A549 (cell line): Measurements from ENCODE around the gene MAP3K2. TPM values are rescaled to one million over a fixed set of nuclear protein-coding genes. Genes with fewer than 3 reads are reported as not detected.
A peak's percentile ranks its signal among the peaks of the same experiment; 100 is the strongest.

Experiments used
- ATOH8 ChIP-seq: fragments of 250-450 bp; sonication (Bioruptor Pico); IDR thresholded peaks from 2 replicates; pipeline ENCODE4 v1.5.0; 2020; ENCODE audit warnings: low read depth, mild to moderate bottlenecking, moderate library complexity
- CBX8 ChIP-seq: fragments of 200-600 bp; sonication (generic); IDR thresholded peaks from 2 replicates; pipeline ENCODE4 v1.6.1; 2016
- E2F6 ChIP-seq: IDR thresholded peaks from 2 replicates; pipeline ENCODE4 v1.6.1; 2012; ENCODE audit warnings: low read depth, borderline replicate concordance
- EHF ChIP-seq: fragments of 250-450 bp; sonication (Bioruptor Pico); IDR thresholded peaks from 2 replicates; pipeline ENCODE4 v1.5.0; 2020; ENCODE audit warnings: mild to moderate bottlenecking
- EHMT2 ChIP-seq: fragments of 200-600 bp; sonication (generic); IDR thresholded peaks from 2 replicates; pipeline ENCODE4 v1.6.1; 2016; ENCODE audit warnings: antibody characterized with exemption, low read depth, mild to moderate bottlenecking, moderate library complexity
- FOSB ChIP-seq: fragments of 250-450 bp; sonication (Bioruptor Pico); IDR thresholded peaks from 2 replicates; pipeline ENCODE4 v1.5.0; 2020; ENCODE audit warnings: mild to moderate bottlenecking, moderate library complexity
- FOSL2 ChIP-seq, 2 experiments: fragments of 450-650 bp in 1 of 2; fragments of >200 bp in 1 of 2; sonication (Bioruptor Twin) in 1 of 2; formaldehyde crosslinking; IDR thresholded peaks; 2 replicates each; pipeline versions ENCODE4 v1.5.0 to v1.6.1; 2016 to 2020; ENCODE audit warnings: mild to moderate bottlenecking in 1 of 2, moderate library complexity in 1 of 2
- FOXS1 ChIP-seq: fragments of 250-450 bp; sonication (Bioruptor Pico); IDR thresholded peaks from 2 replicates; pipeline ENCODE4 v1.5.0; 2020; ENCODE audit warnings: mild to moderate bottlenecking, moderate library complexity
- GATA3 ChIP-seq: IDR thresholded peaks from 2 replicates; pipeline ENCODE4 v1.6.1; 2012; ENCODE audit warnings: borderline replicate concordance
- HMGXB4 ChIP-seq: fragments of 250-450 bp; sonication (Bioruptor Pico); IDR thresholded peaks from 2 replicates; pipeline ENCODE4 v1.5.0; 2021; ENCODE audit warnings: mild to moderate bottlenecking, moderate library complexity, borderline replicate concordance
- HOXA7 ChIP-seq: fragments of 250-450 bp; sonication (Bioruptor Pico); IDR thresholded peaks from 2 replicates; pipeline ENCODE4 v1.5.0; 2020; ENCODE audit warnings: mild to moderate bottlenecking, moderate library complexity
- HOXB13 ChIP-seq: fragments of 250-450 bp; sonication (Bioruptor Pico); IDR thresholded peaks from 2 replicates; pipeline ENCODE4 v1.5.0; 2020; ENCODE audit warnings: low read depth, mild to moderate bottlenecking, moderate library complexity
- JUN ChIP-seq, 2 experiments: fragments of >200 bp; sonication (Bioruptor Twin); formaldehyde crosslinking; IDR thresholded peaks; 2 replicates in 1 of 2; 3 replicates in 1 of 2; pipeline ENCODE4 v1.6.1; 2016 to 2017
- KDM1A ChIP-seq: fragments of 200-600 bp; sonication (generic); IDR thresholded peaks from 2 replicates; pipeline ENCODE4 v1.6.1; 2016; ENCODE audit warnings: low read depth, mild to moderate bottlenecking
- KDM5A ChIP-seq: fragments of 200-600 bp; sonication (generic); IDR thresholded peaks from 2 replicates; pipeline ENCODE4 v1.6.1; 2016; ENCODE audit warnings: antibody characterized with exemption, mild to moderate bottlenecking
- MAFK ChIP-seq: fragments of 450-650 bp; IDR thresholded peaks from 2 replicates; pipeline ENCODE4 v1.6.1; 2014; ENCODE audit not compliant: partially characterized antibody
- MYC ChIP-seq: IDR thresholded peaks from 2 replicates; pipeline ENCODE4 v1.6.1; 2012; ENCODE audit warnings: mild to moderate bottlenecking, inconsistent platforms, low read length, improper control_type of control experiment, borderline replicate concordance
- NFE2L2 ChIP-seq: fragments of 150-350 bp; conservative IDR thresholded peaks from 2 replicates; pipeline ENCODE4 v1.6.1; 2014; ENCODE audit warnings: low read length
- NR3C1 ChIP-seq: fragments of >200 bp; sonication (Bioruptor Twin); formaldehyde crosslinking; IDR thresholded peaks from 3 replicates; pipeline ENCODE4 v1.6.1; 2017
- POLR2A ChIP-seq: IDR thresholded peaks from 2 replicates; pipeline ENCODE4 v1.6.1; 2012; ENCODE audit warnings: mild to moderate bottlenecking, low read length
- RAD21 ChIP-seq, 2 experiments: fragments of >200 bp in 1 of 2; sonication (Bioruptor Twin) in 1 of 2; formaldehyde crosslinking in 1 of 2; IDR thresholded peaks in 1 of 2; conservative IDR thresholded peaks in 1 of 2; 2 replicates in 1 of 2; 3 replicates in 1 of 2; pipeline ENCODE4 v1.6.1; 2012 to 2018; ENCODE audit warnings: inconsistent platforms in 1 of 2
- RCOR1 ChIP-seq: fragments of 150-350 bp; IDR thresholded peaks from 2 replicates; pipeline ENCODE4 v1.6.1; 2014; ENCODE audit warnings: antibody characterized with exemption, low read length, low read depth
- SMC3 ChIP-seq: fragments of >200 bp; sonication (Bioruptor Twin); formaldehyde crosslinking; IDR thresholded peaks from 3 replicates; pipeline ENCODE4 v1.6.1; 2018; ENCODE audit warnings: inconsistent platforms
- TFCP2L1 ChIP-seq: fragments of 250-450 bp; sonication (Bioruptor Pico); IDR thresholded peaks from 2 replicates; pipeline ENCODE4 v1.5.0; 2021; ENCODE audit warnings: mild to moderate bottlenecking
- TP53 ChIP-seq: fragments of 250-450 bp; sonication (Bioruptor Pico); IDR thresholded peaks from 2 replicates; pipeline ENCODE4 v1.5.0; 2021; ENCODE audit warnings: mild to moderate bottlenecking, moderate library complexity
- USF2 ChIP-seq: fragments of 450-650 bp; IDR thresholded peaks from 2 replicates; pipeline ENCODE4 v1.6.1; 2014; ENCODE audit warnings: antibody characterized with exemption
- ZSCAN20 ChIP-seq: fragments of 250-450 bp; sonication (Bioruptor Pico); IDR thresholded peaks from 2 replicates; pipeline ENCODE4 v1.8.0; 2022; ENCODE audit warnings: mild to moderate bottlenecking, moderate library complexity
- polyA plus RNA-seq, 4 experiments: library from polyadenylated mRNA; depleted of rRNA in 3 of 4; stranded (reverse); fragments of >200 nt; fragmentation: RNase III in 1 of 4; extraction: RNeasy Plus Mini Kit Qiagen cat#74134 plus additional on column Dnase treatment in 1 of 4; gene quantifications; 2 replicates in 3 of 4; 3 replicates in 1 of 4; pipeline ENCODE4 v1.2.3, GENCODE V29; 2011 to 2017
- TF ChIP-seq, protein P1 (sequence below): fragments of >200 bp; sonication (Bioruptor Twin); formaldehyde crosslinking; IDR thresholded peaks from 2 replicates; pipeline ENCODE4 v1.6.1; 2016

MAP3K2 gene
- polyA plus RNA-seq, 2 of the 4 experiments (the other 2 are of a cell fraction), result 12.3 to 29.7 TPM

- 0 out of 2 replicates have a peak, but pooled peaks have one; percentile 12 for TF ChIP-seq ATOH8
- no peak for TF ChIP-seq HMGXB4 (CRISPR knock-in tag)
- no peak for TF ChIP-seq FOSB (CRISPR knock-in tag)
- TF ChIP-seq TP53 (CRISPR knock-in tag), result 0 out of 2 replicates have a peak, but pooled peaks have one; percentile 12
- TF ChIP-seq EHF (CRISPR knock-in tag), result 0 out of 2 replicates have a peak, but pooled peaks have one; percentile 16
- no peak for TF ChIP-seq HOXB13
- no peak for TF ChIP-seq KDM5A
- TF ChIP-seq CBX8, result no peak
- TF ChIP-seq, protein P1, sequence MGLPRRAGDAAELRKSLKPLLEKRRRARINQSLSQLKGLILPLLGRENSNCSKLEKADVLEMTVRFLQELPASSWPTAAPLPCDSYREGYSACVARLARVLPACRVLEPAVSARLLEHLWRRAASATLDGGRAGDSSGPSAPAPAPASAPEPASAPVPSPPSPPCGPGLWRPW, result peak; percentile 72
- peak in 1 of 2 experiments; percentile 32; a peak in 2 of 5 replicates for TF ChIP-seq RAD21 (conservative IDR thresholded peaks at IDR 0.05 in 1 of 2, IDR thresholded peaks at IDR 0.05 in 1 of 2)
- no peak for TF ChIP-seq EHMT2
- peak; percentile 86; the same call in 1 of the 2 replicates for TF ChIP-seq TFCP2L1
- TF ChIP-seq FOSL2 (IDR thresholded peaks at IDR 0.05), result peak; percentile 98
- peak; percentile 99 for TF ChIP-seq FOSL2 (CRISPR knock-in tag; IDR thresholded peaks at IDR 0.05)
- TF ChIP-seq KDM1A, result peak; percentile 78; the same call in 1 of the 2 replicates
- peak; percentile 58 for TF ChIP-seq MYC
- peak; percentile 84 for TF ChIP-seq GATA3
- TF ChIP-seq ZSCAN20, result no peak
- TF ChIP-seq HOXA7 (CRISPR knock-in tag), result no peak
- no peak for TF ChIP-seq NR3C1
- peak; percentile 48; the same call in 1 of the 2 replicates for TF ChIP-seq POLR2A
- 0 out of 2 replicates have a peak, but pooled peaks have one; percentile 15 for TF ChIP-seq NFE2L2
- TF ChIP-seq SMC3, result peak; percentile 48; the same call in 2 of the 3 replicates
- peak; percentile 64 for TF ChIP-seq MAFK
- TF ChIP-seq JUN (IDR thresholded peaks at IDR 0.05), result peak; percentile 94; a peak in 4 of 5 replicates
- TF ChIP-seq FOXS1 (CRISPR knock-in tag), result no peak
- TF ChIP-seq USF2, result no peak
- no peak for TF ChIP-seq RCOR1
- TF ChIP-seq E2F6, result peak; percentile 72; the same call in 1 of the 2 replicates
These were observed 20.4 kb upstream of the MAP3K2 start (continued) for GRCh38 chr2:127408004-127408806.
